Myocyte (in vitro differentiated cells): Measurements from ENCODE around the gene KIF26B. TPM values are rescaled to one million over a fixed set of nuclear protein-coding genes. Genes with fewer than 3 reads are reported as not detected.
A peak's percentile ranks its signal among the peaks of the same experiment; 100 is the strongest.
"Not testable (repeated sequence)": the region's sequence is repeated elsewhere in the genome, so short reads cannot be mapped to it uniquely, and the experiment has no call there.

Experiments used
- DNase-seq: peaks from one replicate; pipeline ENCODE4 v3.0.0-alpha.2; 2012; ENCODE audit warnings: low read depth
- total RNA-seq: library from RNA; depleted of rRNA; stranded (reverse); fragments of >200 nt; gene quantifications from 2 replicates; pipeline ENCODE4 v1.2.3, GENCODE V29; 2014

KIF26B gene
- total RNA-seq, 1 donor from 2014 or later = 0.83 TPM

- no peak for DNase-seq
Observed at GRCh38 chr1:245688536-245689453, 534.0 kb downstream of the KIF26B start.

DNA sequence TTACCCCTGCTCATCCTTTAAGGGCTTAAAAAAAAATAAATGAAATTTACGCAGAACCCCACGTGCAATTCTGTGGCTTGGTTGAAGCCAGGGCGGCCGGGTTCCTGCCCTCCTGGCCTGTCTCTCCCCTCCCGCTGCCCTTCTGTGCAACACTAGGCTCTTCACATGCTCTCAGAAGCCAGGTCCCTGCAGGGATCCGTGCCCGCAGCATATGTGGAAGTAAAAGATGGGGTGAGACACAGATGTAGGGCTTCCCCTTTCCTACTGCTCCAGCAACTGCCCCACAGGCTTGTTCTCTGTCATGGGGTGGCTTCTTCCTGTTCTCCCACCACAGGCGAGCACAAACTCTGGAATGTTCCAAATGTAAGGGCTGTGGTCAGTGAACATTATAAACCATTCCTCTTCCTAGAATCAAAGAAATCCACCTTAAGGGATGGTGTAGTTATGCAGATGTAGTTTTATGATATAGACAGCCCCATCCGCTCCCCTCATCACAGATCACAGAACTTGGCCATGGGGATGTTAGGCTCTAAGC is 535.4 kb downstream of the KIF26B start:
- DNase-seq = no peak

DNA sequence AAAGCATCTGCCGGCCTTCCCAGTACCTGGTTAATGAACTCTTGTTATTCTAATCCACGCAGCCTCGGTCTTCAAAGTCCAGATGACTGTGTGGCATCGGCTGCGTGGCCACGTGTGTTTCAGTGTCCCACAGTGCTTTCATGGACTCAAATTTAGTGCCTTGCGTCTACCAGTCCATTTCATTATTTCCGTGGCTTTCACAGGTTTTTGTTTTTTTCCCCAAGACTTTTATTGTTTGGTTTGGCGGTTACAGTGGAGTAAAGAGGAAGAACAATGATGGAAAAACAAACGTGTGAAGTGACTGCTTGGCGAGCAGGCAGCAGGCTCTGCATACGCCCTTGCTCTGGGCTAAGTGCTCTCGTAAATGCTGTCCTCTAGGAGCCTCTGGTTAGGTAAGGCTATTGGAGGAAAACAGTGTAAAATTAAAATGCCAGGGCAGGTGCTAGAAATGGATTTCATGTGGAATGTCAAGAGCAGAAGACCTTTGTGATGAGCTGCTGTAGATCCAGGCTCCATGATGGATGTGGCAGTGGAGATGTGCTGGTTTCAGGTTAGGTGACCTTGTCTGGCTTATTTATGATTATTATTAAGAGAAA is 536.3 kb downstream of the KIF26B start:
- no peak for DNase-seq

- no peak for DNase-seq
Observed at GRCh38 chr1:245691897-245692296, 537.1 kb downstream of the KIF26B start.

DNA sequence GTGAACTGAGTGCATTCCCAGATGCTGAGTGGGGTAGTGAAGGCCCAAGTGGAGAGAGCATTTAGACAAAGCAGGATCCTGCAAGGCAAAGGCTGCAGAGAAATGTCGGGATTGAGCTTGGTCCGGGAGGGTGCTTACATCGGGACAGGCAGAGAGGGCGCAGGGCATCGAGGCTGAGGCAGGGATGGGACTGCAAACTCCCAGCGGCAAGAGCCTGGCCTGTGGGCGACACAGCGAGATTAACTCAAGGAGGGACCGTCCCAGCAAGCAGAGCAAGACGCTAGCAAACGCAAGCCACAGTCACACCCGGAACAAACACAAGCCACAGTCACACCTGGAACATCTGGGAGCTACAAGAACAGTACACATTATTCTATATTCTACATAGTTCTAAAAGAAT is 537.5 kb downstream of the KIF26B start:
- no peak for DNase-seq

GRCh38 chr1:245693116-245693793 is 538.5 kb downstream of the KIF26B start:
- DNase-seq = no peak

GRCh38 chr1:245693941-245694752 is 539.4 kb downstream of the KIF26B start:
- no peak for DNase-seq

- DNase-seq = no peak
Observed at GRCh38 chr1:245694753-245695195, 540.0 kb downstream of the KIF26B start.

GRCh38 chr1:245695211-245695610 is 540.4 kb downstream of the KIF26B start:
- no peak for DNase-seq

- not testable (repeated sequence) for DNase-seq
Observed at GRCh38 chr1:245695701-245696100, 540.9 kb downstream of the KIF26B start.

GRCh38 chr1:245698116-245698515 is 543.3 kb downstream of the KIF26B start:
- DNase-seq = no peak

GRCh38 chr1:245698860-245699259 is 544.1 kb downstream of the KIF26B start:
- no peak for DNase-seq

DNA sequence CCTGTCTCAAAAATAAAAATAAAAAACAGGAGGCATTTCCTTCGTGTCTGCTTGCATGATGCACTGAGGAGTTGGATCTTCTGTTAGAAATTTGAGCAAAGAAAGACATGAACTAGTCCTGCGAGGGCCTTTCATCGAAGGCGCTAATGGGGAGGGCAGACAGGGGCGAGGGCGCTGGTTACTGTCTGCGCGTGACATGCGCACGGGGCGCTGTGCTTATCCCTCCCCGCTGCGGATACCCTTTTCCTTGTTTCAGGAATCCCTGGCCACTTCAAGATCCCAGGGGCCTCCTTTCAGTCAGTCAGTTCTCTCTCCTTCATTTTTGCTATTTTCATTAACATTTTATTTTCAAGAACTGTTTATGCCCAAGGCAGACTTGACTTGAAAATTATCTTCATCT is 545.8 kb downstream of the KIF26B start:
- DNase-seq = no peak

DNA sequence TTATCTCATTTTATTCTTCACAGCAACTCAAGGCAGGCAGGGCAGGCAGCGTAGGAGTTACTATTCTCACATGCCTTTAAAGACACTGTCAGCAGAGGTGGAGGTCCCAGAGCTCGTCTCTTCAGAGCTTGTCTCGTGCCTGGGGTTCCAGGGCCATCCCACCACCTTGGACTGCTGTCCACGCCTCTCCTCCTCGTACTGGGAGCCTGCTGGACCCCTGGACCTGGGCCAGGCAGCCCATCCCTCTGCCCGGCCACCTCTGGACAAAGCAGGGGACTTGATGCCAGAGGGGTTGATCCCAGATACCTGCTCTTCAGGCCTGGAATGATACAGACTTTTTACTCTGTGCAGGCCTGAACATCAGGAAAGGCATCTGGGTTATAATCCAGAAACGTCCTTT is 546.8 kb downstream of the KIF26B start:
- DNase-seq = no peak

DNA sequence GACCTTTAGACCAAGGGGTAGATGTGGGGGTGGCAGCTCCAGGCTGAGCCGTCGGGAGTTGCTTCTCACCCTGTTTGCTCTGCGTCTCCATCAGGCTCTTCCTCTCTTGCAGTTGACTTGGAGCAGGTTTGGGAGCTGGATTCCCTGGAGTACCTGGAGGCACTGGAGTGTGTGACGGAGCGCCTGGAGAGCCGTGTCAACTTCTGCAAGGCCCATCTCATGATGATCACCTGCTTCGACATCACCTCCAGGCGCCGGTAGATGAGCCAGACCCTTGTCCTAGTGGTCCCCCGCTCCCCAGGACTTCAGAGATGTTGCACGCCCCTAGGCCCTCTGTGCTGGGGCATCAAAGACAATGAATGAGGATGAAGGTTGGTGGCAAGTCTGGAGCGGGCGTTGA is 547.6 kb downstream of the KIF26B start:
- no peak for DNase-seq

GRCh38 chr1:245704341-245704740 is 549.6 kb downstream of the KIF26B start:
- no peak for DNase-seq

DNA sequence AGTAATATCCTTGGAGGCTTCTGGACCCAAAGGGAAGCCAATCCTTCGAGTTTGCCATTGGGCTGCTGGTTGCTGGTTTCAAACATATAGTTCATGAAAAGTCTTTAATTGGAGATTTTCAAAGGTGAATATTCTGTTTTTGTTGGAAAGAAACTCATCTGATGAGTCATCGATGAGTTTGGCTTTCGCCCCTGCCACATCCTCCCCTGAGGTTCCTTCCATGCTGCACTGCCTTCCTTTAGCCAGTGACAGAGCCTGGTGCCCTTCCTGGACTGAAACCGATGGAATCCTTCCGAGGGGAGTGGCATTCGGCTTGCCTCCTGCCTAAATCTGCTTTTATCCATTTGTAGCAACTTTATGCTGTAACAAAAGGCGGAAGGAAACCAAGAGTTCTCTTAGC is 550.0 kb downstream of the KIF26B start:
- peak; percentile 17 for DNase-seq

- DNase-seq = no peak
Observed at GRCh38 chr1:245707941-245708340, 553.2 kb downstream of the KIF26B start.

GRCh38 chr1:245710961-245711903 is 556.4 kb downstream of the KIF26B start:
- DNase-seq = no peak

GRCh38 chr1:245714027-245714426 is 559.2 kb downstream of the KIF26B start:
- DNase-seq = not testable (repeated sequence)
